IPS-15b (cell line): Measurements from ENCODE around the gene DDX39A.
A peak's percentile ranks its signal among the peaks of the same experiment; 100 is the strongest.

Experiments used
- H3K27me3 ChIP-seq: one replicate; pipeline ENCODE4 v1.6.1; 2013; ENCODE audit warnings: low read length; ENCODE audit not compliant: control insufficient read depth, insufficient read depth
- H3K36me3 ChIP-seq: one replicate; pipeline ENCODE4 v1.6.1; 2013; ENCODE audit warnings: low read length; ENCODE audit not compliant: control insufficient read depth, insufficient read depth
- H3K4me1 ChIP-seq: one replicate; pipeline ENCODE4 v1.6.1; 2013; ENCODE audit warnings: mild to moderate bottlenecking, low read length; ENCODE audit not compliant: control insufficient read depth, insufficient read depth
- H3K4me3 ChIP-seq: one replicate; pipeline ENCODE4 v1.5.1; 2013; ENCODE audit warnings: low read depth, low read length
- H3K9ac ChIP-seq: one replicate; pipeline ENCODE4 v1.6.1; 2013; ENCODE audit warnings: low read depth, mild to moderate bottlenecking, low read length
- H3K9me3 ChIP-seq: one replicate; pipeline ENCODE4 v1.6.1; 2013; ENCODE audit warnings: mild to moderate bottlenecking, low read length; ENCODE audit not compliant: control insufficient read depth, insufficient read depth

DDX39A gene

GRCh38 chr19:14361824-14362223 is 57.3 kb downstream of the DDX39A start:
- H3K9ac ChIP-seq: peak overlapping the region; percentile 54
- peaks cover 2% of the 10 kb centered on the region for H3K4me1 ChIP-seq
- H3K36me3 ChIP-seq: no peaks in the 10 kb centered on the region
- no peaks in the 10 kb centered on the region for H3K9me3 ChIP-seq
- peak overlapping the region; percentile 26 for H3K4me3 ChIP-seq
- no peaks in the 10 kb centered on the region for H3K27me3 ChIP-seq
